ENCODE results near the gene HS3ST3B1. TPM values are rescaled to one million over a fixed set of nuclear protein-coding genes. Genes with fewer than 3 reads are reported as not detected.

HS3ST3B1 gene
- total RNA-seq, 2 donors from 2014 or later = 0.99 to 1.6 TPM

DNA sequence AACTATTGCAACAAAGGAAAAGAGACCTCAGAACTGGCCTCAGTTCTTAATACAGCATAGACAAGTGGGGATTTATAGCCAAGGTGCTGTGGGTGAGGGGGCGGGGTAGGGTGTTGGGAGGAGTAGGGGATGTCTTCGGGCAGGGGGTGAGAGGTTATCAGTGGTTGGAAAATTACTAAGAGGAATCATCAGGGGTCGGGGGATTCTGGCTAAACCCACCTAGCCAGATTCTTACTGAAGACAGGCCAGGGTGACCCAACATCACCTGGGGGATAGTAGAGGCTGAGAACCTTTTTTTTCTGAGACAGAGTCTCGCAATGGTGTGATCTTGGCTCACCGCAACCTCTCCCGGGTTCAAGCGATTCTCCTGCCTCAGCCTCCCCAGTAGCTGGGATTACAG is 32.6 kb downstream of the HS3ST3B1 start:
- TF ChIP-seq, protein P1, sequence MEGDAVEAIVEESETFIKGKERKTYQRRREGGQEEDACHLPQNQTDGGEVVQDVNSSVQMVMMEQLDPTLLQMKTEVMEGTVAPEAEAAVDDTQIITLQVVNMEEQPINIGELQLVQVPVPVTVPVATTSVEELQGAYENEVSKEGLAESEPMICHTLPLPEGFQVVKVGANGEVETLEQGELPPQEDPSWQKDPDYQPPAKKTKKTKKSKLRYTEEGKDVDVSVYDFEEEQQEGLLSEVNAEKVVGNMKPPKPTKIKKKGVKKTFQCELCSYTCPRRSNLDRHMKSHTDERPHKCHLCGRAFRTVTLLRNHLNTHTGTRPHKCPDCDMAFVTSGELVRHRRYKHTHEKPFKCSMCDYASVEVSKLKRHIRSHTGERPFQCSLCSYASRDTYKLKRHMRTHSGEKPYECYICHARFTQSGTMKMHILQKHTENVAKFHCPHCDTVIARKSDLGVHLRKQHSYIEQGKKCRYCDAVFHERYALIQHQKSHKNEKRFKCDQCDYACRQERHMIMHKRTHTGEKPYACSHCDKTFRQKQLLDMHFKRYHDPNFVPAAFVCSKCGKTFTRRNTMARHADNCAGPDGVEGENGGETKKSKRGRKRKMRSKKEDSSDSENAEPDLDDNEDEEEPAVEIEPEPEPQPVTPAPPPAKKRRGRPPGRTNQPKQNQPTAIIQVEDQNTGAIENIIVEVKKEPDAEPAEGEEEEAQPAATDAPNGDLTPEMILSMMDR (IDR thresholded peaks at IDR 0.05) = no peak
- Histone ChIP-seq H3K27me3 (no peaks in the 10 kb centered on the region), H3K4me1 (no peaks in the 10 kb centered on the region), H3K4me3 (no peak overlapping the region), H3K27ac (no peak overlapping the region), H3K36me3 (replicated peaks in 1 of 2; ENCODE audit: insufficient read depth in 1 of 2, low read depth in 2 of 2) (no peaks in the 10 kb centered on the region), H3K9me3 (no peaks in the 10 kb centered on the region)
- intact Hi-C loops (cut with DNase I) = no loop called here
- DNase-seq (no peak), ATAC-seq (no peak)
- 70 to 81% methylated on average over 7 of the region's 7 CpGs for WGBS, 2 donors

DNA sequence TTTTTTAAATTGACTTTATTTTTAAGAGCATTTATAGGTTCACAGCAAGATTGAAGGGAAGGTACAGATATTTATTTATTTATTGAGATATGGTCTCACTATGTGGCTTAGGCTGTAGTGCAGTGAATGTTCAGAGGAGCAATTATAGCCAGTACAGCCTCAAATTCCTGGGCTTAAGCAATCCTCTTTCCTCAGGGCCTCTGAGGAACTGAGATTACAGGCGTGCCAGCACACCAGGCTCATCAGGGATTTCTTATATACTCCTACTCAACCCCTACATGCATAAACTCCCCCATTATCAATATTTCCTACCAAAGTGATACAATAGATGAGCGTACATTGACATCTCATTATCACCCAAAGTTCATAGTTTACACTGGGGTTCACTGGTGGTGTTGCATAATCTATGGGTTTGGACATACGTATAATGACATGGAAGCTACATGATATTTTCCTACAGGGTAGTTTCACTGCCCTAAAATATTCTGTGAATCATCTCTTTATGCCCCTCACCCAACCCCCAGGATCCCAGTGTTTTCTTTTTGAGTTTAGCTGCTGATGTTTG is 33.5 kb downstream of the HS3ST3B1 start:
- Histone ChIP-seq H3K4me3 (no peak overlapping the region), H3K36me3 (replicated peaks in 1 of 2; ENCODE audit: insufficient read depth in 1 of 2, low read depth in 2 of 2) (no peaks in the 10 kb centered on the region), H3K4me1 (no peaks in the 10 kb centered on the region), H3K27ac (no peak overlapping the region), H3K27me3 (no peaks in the 10 kb centered on the region), H3K9me3 (no peaks in the 10 kb centered on the region)
- ATAC-seq (no peak), DNase-seq (no peak)
- intact Hi-C loops (cut with DNase I) = no loop called here
- TF ChIP-seq, protein P1 (IDR thresholded peaks at IDR 0.05) = no peak
- no peak for TF ChIP-seq POLR2A (IDR thresholded peaks at IDR 0.05)
- 63 to 68% methylated on average over 3 of the region's 3 CpGs for WGBS, 2 donors

DNA sequence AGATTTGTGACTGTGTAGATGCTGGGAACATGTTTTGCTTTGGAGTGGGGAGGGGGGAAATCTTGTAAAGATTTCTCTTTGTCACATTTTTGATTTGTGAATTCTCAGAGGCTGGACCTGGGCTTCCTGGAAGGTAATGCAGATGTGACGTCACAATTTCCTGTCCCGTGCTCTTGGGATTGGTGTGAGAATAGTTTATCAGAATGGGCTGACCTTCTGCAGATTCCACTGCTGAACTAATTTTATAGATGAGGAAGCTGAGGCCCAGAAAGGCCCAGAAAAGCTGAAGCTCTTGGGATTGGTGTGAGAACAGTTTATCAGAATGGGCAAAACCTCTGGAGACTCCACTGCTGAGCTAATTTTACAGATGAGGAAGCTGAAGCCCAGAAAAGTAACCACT is 34.0 kb downstream of the HS3ST3B1 start:
- no peak overlapping the region for H3K4me3 ChIP-seq
- 63 to 66% methylated on average over 2 of the region's 2 CpGs for WGBS, 2 donors
- DNase-seq (no peak), ATAC-seq (no peak)
- H3K9me3 ChIP-seq = no peaks in the 10 kb centered on the region
- no peaks in the 10 kb centered on the region for H3K4me1 ChIP-seq
- TF ChIP-seq, protein P1 (IDR thresholded peaks at IDR 0.05) = no peak
- no peak for TF ChIP-seq POLR2A (IDR thresholded peaks at IDR 0.05)
- no peaks in the 10 kb centered on the region for H3K36me3 ChIP-seq (replicated peaks in 1 of 2; ENCODE audit: insufficient read depth in 1 of 2, low read depth in 2 of 2)
- H3K27me3 ChIP-seq = no peaks in the 10 kb centered on the region
- H3K27ac ChIP-seq = no peak overlapping the region
- intact Hi-C loops (cut with DNase I) = no loop called here

- ATAC-seq (no peak), DNase-seq (no peak)
- Histone ChIP-seq H3K27me3 (no peaks in the 10 kb centered on the region), H3K9me3 (no peaks in the 10 kb centered on the region), H3K4me3 (no peak overlapping the region), H3K36me3 (replicated peaks in 1 of 2; ENCODE audit: insufficient read depth in 1 of 2, low read depth in 2 of 2) (no peaks in the 10 kb centered on the region), H3K27ac (no peak overlapping the region), H3K4me1 (no peaks in the 10 kb centered on the region)
- intact Hi-C loops (cut with DNase I) = no loop called here
- 74% methylated on average over 4 of the region's 4 CpGs for WGBS, 2 donors
- TF ChIP-seq, protein P1 (IDR thresholded peaks at IDR 0.05) = no peak
- no peak for TF ChIP-seq POLR2A (IDR thresholded peaks at IDR 0.05)
Measured at GRCh38 chr17:14336418-14336817, 35.5 kb downstream of the HS3ST3B1 start.

DNA sequence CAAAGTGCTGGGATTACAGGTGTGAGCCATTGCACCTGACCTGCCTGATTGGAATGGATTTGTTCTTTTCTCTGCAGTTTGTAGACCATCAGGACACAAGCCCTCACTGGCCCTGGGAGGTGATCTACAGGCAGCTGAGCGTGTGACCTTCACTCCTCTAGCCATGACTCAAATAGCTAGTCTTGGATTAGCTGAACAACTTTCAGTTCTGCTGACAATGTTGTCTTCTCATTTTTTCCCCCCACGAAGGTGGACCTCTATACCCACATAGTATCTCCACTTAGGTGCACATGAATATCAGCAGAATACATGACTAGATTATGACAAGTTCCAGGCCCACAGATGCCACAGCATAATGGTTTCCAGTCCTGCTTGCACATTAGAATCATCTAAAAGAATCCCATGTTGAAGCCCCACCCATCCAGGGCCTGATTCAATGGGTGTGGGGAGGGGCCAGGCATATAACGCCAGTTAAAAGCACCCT is 36.8 kb downstream of the HS3ST3B1 start:
- intact Hi-C loops (cut with DNase I) = no loop called here

More for the DNA sequence above, 36.8 kb downstream of the HS3ST3B1 start:
- Histone ChIP-seq H3K4me3 (no peak overlapping the region), H3K4me1 (no peaks in the 10 kb centered on the region), H3K27ac (no peak overlapping the region), H3K9me3 (no peaks in the 10 kb centered on the region), H3K27me3 (no peaks in the 10 kb centered on the region), H3K36me3 (replicated peaks in 1 of 2; ENCODE audit: insufficient read depth in 1 of 2, low read depth in 2 of 2) (no peaks in the 10 kb centered on the region)
- WGBS, 2 donors = 72 to 73% methylated on average over 3 of the region's 3 CpGs
- no peak for DNase-seq
- no peak for ATAC-seq
- no peak for TF ChIP-seq POLR2A (IDR thresholded peaks at IDR 0.05)
- TF ChIP-seq, protein P1 (IDR thresholded peaks at IDR 0.05) = no peak

All from body of pancreas (tissue), 4 donors.